ENCODE measurements around the gene ANKRD24. TPM values are rescaled to one million over a fixed set of nuclear protein-coding genes. Genes with fewer than 3 reads are reported as not detected.
A peak's percentile ranks its signal among the peaks of the same experiment; 100 is the strongest.

Gene ANKRD24
- total and polyA plus RNA-seq, 2 experiments from 2014 or later, result 3.7 to 18.0 TPM

GRCh38 chr19:4267901-4268815 is 85.7 kb downstream of the ANKRD24 start (continued):
- TF ChIP-seq EZH2phosphoT487 (IDR thresholded peaks at IDR 0.05; ENCODE audit: unreplicated experiment), result no peak
- no peak for TF ChIP-seq JUNB (IDR thresholded peaks at IDR 0.05; ENCODE audit: unreplicated experiment)
- TF ChIP-seq CREB1 (CRISPR knock-in tag; IDR thresholded peaks at IDR 0.05; ENCODE audit: low read depth), result no peak
- TF ChIP-seq, protein P1, sequence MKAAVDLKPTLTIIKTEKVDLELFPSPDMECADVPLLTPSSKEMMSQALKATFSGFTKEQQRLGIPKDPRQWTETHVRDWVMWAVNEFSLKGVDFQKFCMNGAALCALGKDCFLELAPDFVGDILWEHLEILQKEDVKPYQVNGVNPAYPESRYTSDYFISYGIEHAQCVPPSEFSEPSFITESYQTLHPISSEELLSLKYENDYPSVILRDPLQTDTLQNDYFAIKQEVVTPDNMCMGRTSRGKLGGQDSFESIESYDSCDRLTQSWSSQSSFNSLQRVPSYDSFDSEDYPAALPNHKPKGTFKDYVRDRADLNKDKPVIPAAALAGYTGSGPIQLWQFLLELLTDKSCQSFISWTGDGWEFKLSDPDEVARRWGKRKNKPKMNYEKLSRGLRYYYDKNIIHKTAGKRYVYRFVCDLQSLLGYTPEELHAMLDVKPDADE (IDR thresholded peaks at IDR 0.05), result no peak
- TF ChIP-seq ZNF331 (CRISPR knock-in tag; IDR thresholded peaks at IDR 0.05; ENCODE audit: low read depth), result no peak
- TF ChIP-seq, protein P2, sequence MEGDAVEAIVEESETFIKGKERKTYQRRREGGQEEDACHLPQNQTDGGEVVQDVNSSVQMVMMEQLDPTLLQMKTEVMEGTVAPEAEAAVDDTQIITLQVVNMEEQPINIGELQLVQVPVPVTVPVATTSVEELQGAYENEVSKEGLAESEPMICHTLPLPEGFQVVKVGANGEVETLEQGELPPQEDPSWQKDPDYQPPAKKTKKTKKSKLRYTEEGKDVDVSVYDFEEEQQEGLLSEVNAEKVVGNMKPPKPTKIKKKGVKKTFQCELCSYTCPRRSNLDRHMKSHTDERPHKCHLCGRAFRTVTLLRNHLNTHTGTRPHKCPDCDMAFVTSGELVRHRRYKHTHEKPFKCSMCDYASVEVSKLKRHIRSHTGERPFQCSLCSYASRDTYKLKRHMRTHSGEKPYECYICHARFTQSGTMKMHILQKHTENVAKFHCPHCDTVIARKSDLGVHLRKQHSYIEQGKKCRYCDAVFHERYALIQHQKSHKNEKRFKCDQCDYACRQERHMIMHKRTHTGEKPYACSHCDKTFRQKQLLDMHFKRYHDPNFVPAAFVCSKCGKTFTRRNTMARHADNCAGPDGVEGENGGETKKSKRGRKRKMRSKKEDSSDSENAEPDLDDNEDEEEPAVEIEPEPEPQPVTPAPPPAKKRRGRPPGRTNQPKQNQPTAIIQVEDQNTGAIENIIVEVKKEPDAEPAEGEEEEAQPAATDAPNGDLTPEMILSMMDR (conservative IDR thresholded peaks at IDR 0.05; ENCODE audit: low read depth in 2 of 2), result no peak
- TF ChIP-seq STAT1 (IDR thresholded peaks at IDR 0.05; ENCODE audit: unreplicated experiment), result no peak
- TF ChIP-seq EZH2 (IDR thresholded peaks at IDR 0.05; ENCODE audit: low read depth, unreplicated experiment), result no peak
- no peak for TF ChIP-seq NANOG (IDR thresholded peaks at IDR 0.05; ENCODE audit: borderline replicate concordance)

GRCh38 chr19:4268816-4269430 is 86.4 kb downstream of the ANKRD24 start:
- DNase-seq (ENCODE audit: low spot score), result no peak
- Histone ChIP-seq H3K4me2 (no peak overlapping the region), H3K27me3 (ENCODE audit: insufficient read depth) (no peaks in the 10 kb centered on the region), H3F3A (replicated peaks; ENCODE audit: low read depth) (no peaks in the 10 kb centered on the region; the same call in 1 of the 2 replicates), H3K79me2 (replicated peaks; ENCODE audit: insufficient read depth) (no peaks in the 10 kb centered on the region), H2AFZ (no peak overlapping the region), H4K20me1 (replicated peaks; ENCODE audit: insufficient read depth) (no peaks in the 10 kb centered on the region; the same call in 1 of the 2 replicates), H3K4me1 (ENCODE audit: insufficient read depth) (no peaks in the 10 kb centered on the region), H3K27ac (ENCODE audit: low read depth) (no peak overlapping the region), H3K4me3 (no peak overlapping the region), H3K36me3 (ENCODE audit: insufficient read depth) (no peaks in the 10 kb centered on the region; the same call in 1 of the 2 replicates), H3K9me2 (ENCODE audit: insufficient read depth) (no peaks in the 10 kb centered on the region)
- Mint-ChIP-seq H3K27me3 (ENCODE audit: insufficient read depth, low read depth, poor library complexity) (peaks cover 13% of the 10 kb centered on the region), H3K36me3 (ENCODE audit: low read depth) (peaks cover 36% of the 10 kb centered on the region), H3K27ac (no peak overlapping the region), H3K9me3 (no peaks in the 10 kb centered on the region), H3K4me1 (0 out of 3 replicates have a peak, but pooled peaks cover 3% of the 10 kb centered on the region), H3K4me3 (no peak overlapping the region)
- ATAC-seq, result no peak
- no peak for TF ChIP-seq STAT1 (IDR thresholded peaks at IDR 0.05; ENCODE audit: unreplicated experiment)
- TF ChIP-seq, protein P2 (conservative IDR thresholded peaks at IDR 0.05; ENCODE audit: low read depth in 2 of 2), result peak in 1 of 2 experiments; percentile 26; a peak in 1 of 4 replicates
